Measurements from ENCODE around the gene SEMA7A.
A peak's percentile ranks its signal among the peaks of the same experiment; 100 is the strongest.

Gene SEMA7A

DNA sequence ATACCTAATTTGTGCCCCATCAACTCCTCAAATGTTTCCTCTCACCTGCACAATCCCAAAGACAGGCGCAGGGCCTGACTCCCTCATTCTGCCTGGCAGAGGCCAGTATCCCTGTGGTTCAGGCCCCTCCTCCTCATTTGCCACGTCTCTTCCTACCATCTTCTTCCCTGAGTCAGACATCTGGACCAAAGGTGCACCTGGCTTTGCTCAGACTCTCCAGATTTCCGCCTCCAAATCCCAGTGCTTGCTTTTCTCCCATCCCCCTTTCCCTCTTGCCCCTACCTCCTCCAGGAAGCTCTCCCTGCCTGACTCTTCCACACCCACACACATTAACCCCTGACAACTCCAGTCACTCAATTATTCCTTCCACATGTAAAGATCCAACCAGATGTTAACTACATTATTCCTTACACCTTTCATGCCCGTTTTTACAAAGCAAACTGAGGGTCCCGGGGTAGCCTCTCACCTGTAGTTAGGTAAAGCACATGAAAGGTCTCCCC lies 19.6 kb downstream of the SEMA7A start:
- no peak for DNase-seq

DNA sequence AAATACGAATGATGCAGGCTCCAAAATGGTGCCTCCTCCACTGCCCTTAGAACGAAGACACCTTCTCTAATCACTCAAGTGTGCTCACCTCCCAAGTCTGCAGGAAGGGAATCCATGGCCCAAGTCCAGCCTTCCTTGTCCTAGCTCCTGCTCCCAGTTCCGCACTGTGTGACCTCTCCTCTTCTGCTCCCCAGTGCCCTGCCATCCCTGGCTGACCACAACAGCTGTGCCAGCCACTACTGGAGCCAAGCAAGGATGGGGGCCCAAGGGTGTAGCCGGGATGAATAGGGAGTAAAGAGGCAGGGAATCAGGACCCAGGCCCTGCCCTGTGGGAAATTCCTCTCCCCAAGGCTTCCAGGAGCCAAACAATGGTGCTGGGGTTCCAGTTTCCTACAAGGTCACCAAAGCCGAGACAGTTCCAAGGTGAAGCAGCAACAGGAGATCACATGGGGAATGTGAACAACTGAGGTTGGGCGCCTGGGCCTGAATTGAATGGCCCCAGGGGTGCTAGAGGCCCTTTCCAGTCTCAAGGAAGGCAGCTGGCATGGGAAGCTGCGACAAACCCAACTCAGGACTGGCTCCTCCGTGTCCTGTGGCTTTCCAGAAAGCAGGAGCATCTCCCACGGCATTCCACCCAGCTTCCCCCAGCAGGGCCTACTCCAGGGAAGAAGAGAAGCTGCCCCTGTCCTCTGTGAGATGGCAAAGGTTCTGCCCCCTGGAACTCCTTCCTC lies 20.2 kb downstream of the SEMA7A start:
- no peak for DNase-seq

GRCh38 chr15:74412159-74412558 lies 21.6 kb downstream of the SEMA7A start:
- DNase-seq, result no peak

- no peak for DNase-seq
Observed at GRCh38 chr15:74411686-74412085, 22.1 kb downstream of the SEMA7A start.

GRCh38 chr15:74410502-74410901 lies 23.3 kb downstream of the SEMA7A start:
- DNase-seq, result no peak

GRCh38 chr15:74409225-74409624 lies 24.5 kb downstream of the SEMA7A start:
- DNase-seq, result no peak

GRCh38 chr15:74408815-74409214 lies 24.9 kb downstream of the SEMA7A start:
- DNase-seq, result no peak

DNA sequence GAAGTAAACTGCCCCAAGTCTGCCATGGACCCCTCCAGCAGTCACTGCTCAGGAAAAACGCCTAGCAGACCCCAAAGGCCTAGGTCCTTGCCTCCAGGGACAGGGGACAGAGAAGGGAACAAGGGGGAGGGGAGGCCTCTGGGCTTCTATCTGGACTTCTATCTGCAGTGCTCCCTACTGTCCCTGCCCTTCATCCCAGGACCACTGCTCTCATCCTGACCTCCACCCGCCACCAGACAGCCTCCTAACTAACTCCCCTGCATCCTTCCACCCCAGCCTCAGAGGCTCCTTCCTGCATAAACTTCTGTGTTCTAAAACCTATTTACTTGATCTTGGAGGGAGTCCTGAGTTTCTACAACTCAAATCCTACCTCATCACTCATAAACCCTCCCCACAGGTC lies 25.4 kb downstream of the SEMA7A start:
- DNase-seq, result no peak

DNA sequence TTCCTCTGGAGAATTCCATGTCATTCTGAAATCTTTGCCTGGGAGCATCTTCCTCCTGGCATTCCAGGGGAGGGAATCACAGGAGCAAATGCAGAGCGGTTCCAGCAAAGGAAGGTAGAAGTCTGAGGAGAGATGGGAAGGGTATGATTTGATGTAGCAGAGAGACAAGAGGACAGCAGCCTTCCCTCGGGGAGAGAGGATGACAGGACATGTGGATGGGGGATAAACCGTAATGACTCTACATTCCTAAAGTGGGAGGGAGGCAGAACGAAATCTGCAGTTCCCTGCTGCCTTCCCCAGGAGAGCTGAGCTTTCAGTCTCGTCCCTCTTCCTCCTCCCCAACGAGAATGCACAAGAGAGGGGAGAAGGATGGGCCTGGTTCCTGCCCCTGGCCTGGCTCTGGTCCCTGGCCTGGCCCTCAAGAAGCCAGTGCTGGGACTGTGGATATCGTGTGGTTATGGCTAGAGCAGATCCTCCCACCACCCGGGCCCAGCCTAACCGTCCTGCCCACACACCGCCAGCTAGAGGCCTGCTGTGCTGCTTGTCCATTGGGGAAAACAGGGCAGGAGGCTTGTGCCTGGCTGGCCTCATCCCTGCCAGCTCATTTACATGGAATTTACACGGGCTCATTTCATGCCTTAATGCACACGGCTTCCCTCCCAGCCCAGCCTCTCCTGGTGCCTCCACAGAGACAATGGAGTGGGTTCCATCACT lies 26.6 kb downstream of the SEMA7A start:
- no peak for DNase-seq

- no peak for DNase-seq
Observed at GRCh38 chr15:74406517-74406916, 27.2 kb downstream of the SEMA7A start.

DNA sequence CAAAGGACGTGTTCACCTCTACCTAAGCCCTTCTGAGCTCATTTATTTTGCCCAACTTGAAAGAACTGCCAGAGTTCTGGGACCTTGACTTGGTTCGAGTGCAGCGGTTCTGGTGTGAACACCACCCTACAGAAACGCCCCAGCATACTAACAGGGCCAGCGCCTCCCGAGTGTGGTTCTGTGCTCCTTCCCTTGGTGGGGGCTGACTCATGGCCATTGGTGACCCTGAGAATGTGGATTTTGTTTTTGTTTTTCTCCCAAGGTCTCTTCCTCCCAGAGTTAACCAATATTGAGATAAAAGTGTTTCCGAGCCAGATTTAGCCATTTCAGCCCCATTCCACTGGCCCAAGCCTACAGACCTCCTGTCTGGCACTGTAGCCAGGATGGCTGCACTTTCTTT lies 27.9 kb downstream of the SEMA7A start:
- DNase-seq, result no peak

- no peak for DNase-seq
Observed at GRCh38 chr15:74403991-74404563, 29.7 kb downstream of the SEMA7A start.

DNA sequence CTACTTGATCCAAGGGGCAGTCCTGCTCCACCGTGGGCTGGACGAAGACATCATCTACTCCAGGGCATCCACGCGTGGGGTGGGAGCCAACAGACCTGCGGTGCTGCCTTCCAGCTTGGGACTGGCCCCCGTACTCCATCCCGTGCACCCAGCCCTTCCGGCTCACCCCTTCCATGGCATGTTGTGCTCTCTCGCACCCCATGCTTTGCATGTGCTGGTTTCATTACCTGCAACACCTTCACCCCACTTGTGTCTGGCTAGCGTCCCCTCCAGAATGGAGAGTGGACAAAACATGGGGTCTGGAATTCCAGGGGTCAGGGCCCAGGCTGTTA lies 30.2 kb downstream of the SEMA7A start:
- no peak for DNase-seq

- peak; percentile 37 to 71 for DNase-seq
Observed at GRCh38 chr15:74402873-74403587, 30.7 kb downstream of the SEMA7A start.

GRCh38 chr15:74402337-74402841 lies 31.4 kb downstream of the SEMA7A start:
- no peak for DNase-seq

GRCh38 chr15:74400915-74401757 lies 32.6 kb downstream of the SEMA7A start:
- DNase-seq, result no peak

GRCh38 chr15:74400313-74400860 lies 33.4 kb downstream of the SEMA7A start:
- no peak for DNase-seq

DNA sequence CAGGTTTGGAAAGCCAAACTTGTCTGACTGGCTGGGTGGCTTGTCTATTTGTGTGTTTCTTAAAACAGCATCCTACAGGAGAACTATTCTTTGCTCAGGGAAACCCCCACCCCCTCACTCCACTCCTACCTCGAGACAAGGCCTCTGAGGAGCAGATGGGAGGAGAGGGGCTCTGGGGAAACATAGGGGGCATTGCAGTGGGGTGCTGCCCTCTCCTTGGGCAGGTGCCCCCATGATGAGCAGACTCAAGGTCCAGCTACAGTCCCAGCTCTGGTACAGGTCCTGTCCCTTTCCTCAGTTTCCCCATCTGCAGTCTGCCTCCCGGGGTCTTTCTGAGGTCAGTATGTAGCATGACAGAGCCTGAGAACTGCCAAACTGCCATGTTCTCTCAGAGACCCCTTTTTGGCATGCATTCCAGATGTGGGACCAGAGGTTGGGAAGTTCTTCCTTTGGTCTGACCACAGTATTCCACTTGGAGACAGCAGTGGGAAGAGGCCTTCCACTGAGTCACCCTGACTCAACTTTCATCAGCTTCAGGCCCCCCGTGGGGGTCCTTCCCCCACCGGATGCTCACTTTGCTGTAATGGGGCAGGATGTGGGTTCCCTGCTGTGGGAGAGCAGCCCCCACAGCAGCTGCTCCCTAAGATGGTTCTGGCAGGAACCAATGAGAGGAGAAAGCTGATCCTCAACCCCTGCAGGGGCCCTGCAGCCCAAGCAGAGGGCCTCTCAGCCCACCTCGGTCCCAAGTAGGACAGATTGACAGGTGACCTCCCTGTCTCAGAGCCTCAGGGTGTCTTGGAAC lies 34.0 kb downstream of the SEMA7A start:
- DNase-seq, result peak in 1 of 2 donors; percentile 27

DNA sequence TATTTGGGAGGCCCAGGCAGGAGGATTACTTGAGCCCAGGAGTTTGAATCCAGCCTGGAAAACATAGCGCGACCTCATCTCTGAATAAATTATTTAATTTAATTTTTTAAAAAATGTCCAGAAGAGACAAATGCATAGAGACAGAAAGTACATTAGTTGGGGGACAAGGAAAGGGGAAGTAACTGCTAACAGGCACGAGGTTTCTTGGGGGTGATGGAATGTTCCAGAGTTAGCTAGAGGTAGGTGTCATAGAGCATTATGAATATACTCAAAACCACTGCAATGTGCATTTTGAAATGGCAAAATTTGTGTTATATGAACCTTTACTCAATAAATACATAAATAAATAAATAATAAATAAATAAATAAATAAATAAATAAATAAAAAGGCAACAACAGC lies 34.7 kb downstream of the SEMA7A start:
- no peak for DNase-seq

DNA sequence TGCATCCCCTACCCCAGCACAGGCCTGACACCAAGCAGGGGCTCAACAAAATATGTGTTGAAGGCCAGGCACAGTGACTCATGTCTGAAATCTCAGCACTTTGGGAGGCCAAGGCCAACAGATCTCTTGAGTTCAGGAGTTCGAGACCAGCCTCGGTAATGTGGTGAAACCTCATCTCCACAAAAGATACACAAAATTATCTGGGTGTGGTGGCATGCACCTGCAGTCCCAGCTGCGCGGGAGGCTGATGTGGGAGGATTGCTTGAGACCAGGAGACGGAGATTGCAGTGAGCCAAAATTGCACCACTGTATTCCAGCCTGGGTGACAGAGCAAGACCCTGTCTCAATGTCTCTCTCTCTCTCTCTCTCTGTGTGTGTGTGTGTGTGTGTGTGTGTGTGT lies 35.6 kb downstream of the SEMA7A start:
- DNase-seq, result no peak
